GM18909 (cell line): ENCODE measurements around the gene TRAPPC3.
"Not testable (repeated sequence)": the region's sequence is repeated elsewhere in the genome, so short reads cannot be mapped to it uniquely, and the experiment has no call there.

Experiments used
- ATAC-seq: cut with Tn5 transposase; IDR thresholded peaks from one replicate; pipeline ENCODE4 v1.9.1; 2021; ENCODE audit warnings: mild to moderate bottlenecking; ENCODE audit not compliant: unreplicated experiment, poor library complexity

The TRAPPC3 gene

GRCh38 chr1:36166938-36167905 is 17.9 kb upstream of the TRAPPC3 start:
- ATAC-seq: no peak

GRCh38 chr1:36166136-36166535 is 16.9 kb upstream of the TRAPPC3 start:
- ATAC-seq: no peak

- ATAC-seq: no peak
Measured at GRCh38 chr1:36165145-36165544, 15.9 kb upstream of the TRAPPC3 start.

GRCh38 chr1:36164361-36164760 is 15.1 kb upstream of the TRAPPC3 start:
- ATAC-seq: no peak

GRCh38 chr1:36163426-36163825 is 14.1 kb upstream of the TRAPPC3 start:
- ATAC-seq: no peak

- ATAC-seq: no peak
Measured at GRCh38 chr1:36162680-36163239, 13.5 kb upstream of the TRAPPC3 start.

- ATAC-seq: no peak
Measured at GRCh38 chr1:36161641-36162531, 12.6 kb upstream of the TRAPPC3 start.

GRCh38 chr1:36160949-36161485 is 11.7 kb upstream of the TRAPPC3 start:
- no peak for ATAC-seq

GRCh38 chr1:36160388-36160948 is 11.2 kb upstream of the TRAPPC3 start:
- ATAC-seq: no peak

- ATAC-seq: no peak
Measured at GRCh38 chr1:36159614-36160387, 10.5 kb upstream of the TRAPPC3 start.

- ATAC-seq: not testable (repeated sequence)
Measured at GRCh38 chr1:36158827-36159252, 9.6 kb upstream of the TRAPPC3 start.

- no peak for ATAC-seq
Measured at GRCh38 chr1:36157973-36158826, 8.9 kb upstream of the TRAPPC3 start.

- no peak for ATAC-seq
Measured at GRCh38 chr1:36157115-36157903, 8.0 kb upstream of the TRAPPC3 start.

- ATAC-seq: peak; percentile 15
Measured at GRCh38 chr1:36156329-36157114, 7.2 kb upstream of the TRAPPC3 start.

GRCh38 chr1:36155408-36156328 is 6.4 kb upstream of the TRAPPC3 start, which contains the start of gene MAP7D1:
Gene MAP7D1, plus strand, starts transcription at chr1:36156160. Its CDS starts 258 bp downstream, at chr1:36156418.
- ATAC-seq: peak; percentile 55
